Osteoblast (primary cell): Measurements from ENCODE around the gene SLC36A3. TPM values are rescaled to one million over a fixed set of nuclear protein-coding genes. Genes with fewer than 3 reads are reported as not detected.

Experiments
- DNase-seq: peaks from one replicate; pipeline ENCODE4 v3.0.0; 2011; ENCODE audit warnings: low spot score, mixed read lengths; ENCODE audit not compliant: insufficient read length; ENCODE audit errors: missing footprints
- H2AFZ ChIP-seq: 2 replicates; pipeline ENCODE4 v1.6.0; 2011; ENCODE audit warnings: mild to moderate bottlenecking, low read length
- H3K27ac ChIP-seq: 2 replicates; pipeline ENCODE4 v1.5.1; 2011; ENCODE audit warnings: mild to moderate bottlenecking, low read depth, low read length, moderate library complexity
- H3K27me3 ChIP-seq: 2 replicates; pipeline ENCODE4 v1.6.0; 2012; ENCODE audit warnings: mild to moderate bottlenecking, control low read depth, inconsistent platforms, low read length, moderate library complexity; ENCODE audit not compliant: insufficient read depth
- H3K36me3 ChIP-seq: 2 replicates; pipeline ENCODE4 v1.5.1; 2011; ENCODE audit warnings: mild to moderate bottlenecking, low read length, control low read depth, moderate library complexity; ENCODE audit not compliant: insufficient read depth
- H3K4me1 ChIP-seq: 2 replicates; pipeline ENCODE4 v1.5.1; 2011; ENCODE audit warnings: mild to moderate bottlenecking, low read length, control low read depth, moderate library complexity; ENCODE audit not compliant: insufficient read depth
- H3K4me2 ChIP-seq: 2 replicates; pipeline ENCODE4 v1.6.0; 2011; ENCODE audit warnings: mild to moderate bottlenecking, low read length; ENCODE audit not compliant: insufficient read depth
- H3K4me3 ChIP-seq: fragments of 200-600 bp; sonication (generic); 3 replicates; pipeline ENCODE4 v1.5.1; 2012; ENCODE audit warnings: mild to moderate bottlenecking, low read length, inconsistent platforms; ENCODE audit not compliant: insufficient read depth
- H3K79me2 ChIP-seq: 2 replicates; pipeline ENCODE4 v1.6.0; 2012; ENCODE audit warnings: mild to moderate bottlenecking, low read length, control low read depth, inconsistent platforms; ENCODE audit not compliant: insufficient read depth
- H3K9me3 ChIP-seq: 2 replicates; pipeline ENCODE4 v1.5.1; 2011; ENCODE audit warnings: low read depth, low read length, control low read depth
- H4K20me1 ChIP-seq: 2 replicates; pipeline ENCODE4 v1.6.0; 2012; ENCODE audit warnings: mild to moderate bottlenecking, low read length, control low read depth; ENCODE audit not compliant: insufficient read depth
- CTCF ChIP-seq: IDR thresholded peaks from 2 replicates; pipeline ENCODE4 v1.5.1; 2011; ENCODE audit warnings: mild to moderate bottlenecking, low read depth, low read length, moderate library complexity; ENCODE audit errors: extremely low read depth
- total RNA-seq: library from RNA; depleted of rRNA; stranded (reverse); fragments of >200 nt; gene quantifications from 2 replicates; pipeline ENCODE4 v1.2.3, GENCODE V29; 2012

SLC36A3 gene
- total RNA-seq, 1 donor = not detected

- Histone ChIP-seq H3K4me2 (no peak overlapping the region), H3K4me1 (no peaks in the 10 kb centered on the region), H2AFZ (no peak overlapping the region), H3K27ac (no peak overlapping the region), H3K27me3 (no peaks in the 10 kb centered on the region), H4K20me1 (no peaks in the 10 kb centered on the region), H3K9me3 (no peaks in the 10 kb centered on the region), H3K36me3 (no peaks in the 10 kb centered on the region), H3K4me3 (no peak overlapping the region), H3K79me2 (no peaks in the 10 kb centered on the region)
- no peak for TF ChIP-seq CTCF
- DNase-seq = no peak
Observed at GRCh38 chr5:151280443-151280842, 23.1 kb downstream of the SLC36A3 start.

DNA sequence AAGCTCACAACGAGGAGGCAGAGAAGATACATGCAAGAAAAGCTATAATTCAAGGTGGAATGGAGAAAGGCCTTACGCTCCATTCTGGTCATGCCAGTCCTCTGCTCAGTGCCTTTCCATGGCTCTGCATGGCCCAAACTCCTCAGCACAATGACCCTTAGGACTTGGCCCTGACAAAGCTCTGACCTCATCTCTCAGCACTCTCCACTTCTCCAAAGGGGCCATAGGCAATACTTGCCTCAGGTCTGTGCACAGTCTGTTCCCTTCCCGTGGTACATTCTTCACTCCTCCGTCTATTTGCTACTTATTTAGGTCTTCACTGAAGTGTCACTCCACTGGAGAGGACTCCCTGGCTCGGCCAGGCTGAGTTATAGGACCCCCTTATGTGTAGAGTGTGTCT lies 24.7 kb downstream of the SLC36A3 start:
- H3K9me3 ChIP-seq = no peaks in the 10 kb centered on the region
- no peaks in the 10 kb centered on the region for H3K4me1 ChIP-seq
- no peak overlapping the region for H3K4me3 ChIP-seq
- H3K27me3 ChIP-seq = no peaks in the 10 kb centered on the region
- no peaks in the 10 kb centered on the region for H3K79me2 ChIP-seq
- DNase-seq = no peak
- no peak overlapping the region for H3K27ac ChIP-seq
- TF ChIP-seq CTCF = no peak
- no peaks in the 10 kb centered on the region for H4K20me1 ChIP-seq
- H3K4me2 ChIP-seq = no peak overlapping the region
- H3K36me3 ChIP-seq = no peaks in the 10 kb centered on the region
- no peak overlapping the region for H2AFZ ChIP-seq

- no peak for DNase-seq
- Histone ChIP-seq H3K79me2 (no peaks in the 10 kb centered on the region), H3K4me1 (no peaks in the 10 kb centered on the region), H3K36me3 (no peaks in the 10 kb centered on the region), H3K27me3 (no peaks in the 10 kb centered on the region), H3K9me3 (no peaks in the 10 kb centered on the region), H3K27ac (no peak overlapping the region), H2AFZ (no peak overlapping the region), H3K4me2 (no peak overlapping the region), H4K20me1 (no peaks in the 10 kb centered on the region), H3K4me3 (no peak overlapping the region)
- TF ChIP-seq CTCF = no peak
Observed at GRCh38 chr5:151275803-151276202, 27.8 kb downstream of the SLC36A3 start.

DNA sequence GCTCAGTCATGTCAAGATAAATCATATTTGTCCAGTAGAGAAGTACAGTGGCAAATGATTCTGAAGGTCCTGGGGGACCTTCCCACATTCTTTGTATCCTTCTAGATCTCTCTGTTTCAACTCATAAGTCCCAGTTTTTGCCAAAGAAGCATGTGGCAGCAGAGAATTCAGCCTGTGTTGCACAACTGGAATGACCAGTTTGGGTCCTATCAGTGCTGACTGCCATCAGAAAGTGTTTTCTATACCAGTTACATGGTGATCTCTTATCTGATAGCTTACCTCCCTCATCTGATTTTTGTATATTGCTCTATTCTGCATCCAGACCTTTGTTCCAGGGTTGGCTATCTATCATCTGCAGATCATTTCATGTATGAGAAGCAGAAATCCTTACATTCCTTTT lies 28.9 kb downstream of the SLC36A3 start:
- DNase-seq = no peak
- no peak for TF ChIP-seq CTCF
- H3K4me1 ChIP-seq = no peaks in the 10 kb centered on the region
- no peaks in the 10 kb centered on the region for H4K20me1 ChIP-seq
- H3K27ac ChIP-seq = no peak overlapping the region
- H3K36me3 ChIP-seq = no peaks in the 10 kb centered on the region
- H3K4me2 ChIP-seq = no peak overlapping the region
- H2AFZ ChIP-seq = no peak overlapping the region
- H3K79me2 ChIP-seq = no peaks in the 10 kb centered on the region
- H3K27me3 ChIP-seq = no peaks in the 10 kb centered on the region
- no peak overlapping the region for H3K4me3 ChIP-seq
- H3K9me3 ChIP-seq = no peaks in the 10 kb centered on the region
